Progenitor cell of endocrine pancreas (in vitro differentiated cells): ENCODE data around the gene SPATA31E1. TPM values are rescaled to one million over a fixed set of nuclear protein-coding genes. Genes with fewer than 3 reads are reported as not detected.

Experiments
- DNase-seq: peaks from one replicate; pipeline ENCODE4 v3.0.0; 2021; ENCODE audit warnings: low spot score; ENCODE audit not compliant: unreplicated experiment
- H3K27ac Mint-ChIP-seq: 2 replicates; pipeline ENCODE4 v1.8.0; 2021; ENCODE audit warnings: mild to moderate bottlenecking, moderate library complexity, mixed read lengths
- H3K27me3 Mint-ChIP-seq: 2 replicates; pipeline ENCODE4 v1.8.0; 2021; ENCODE audit warnings: mixed read lengths
- H3K36me3 Mint-ChIP-seq: 2 replicates; pipeline ENCODE4 v1.8.0; 2022; ENCODE audit warnings: mixed read lengths; ENCODE audit not compliant: insufficient read depth
- H3K4me1 Mint-ChIP-seq: 2 replicates; pipeline ENCODE4 v1.8.0; 2021; ENCODE audit warnings: low read depth, mixed read lengths
- H3K4me3 Mint-ChIP-seq: 2 replicates; pipeline ENCODE4 v1.8.0; 2021; ENCODE audit warnings: low read depth, mild to moderate bottlenecking, moderate library complexity, mixed read lengths
- H3K9me3 Mint-ChIP-seq: 2 replicates; pipeline ENCODE4 v1.8.0; 2021; ENCODE audit warnings: low read depth, mixed read lengths
- long read RNA-seq: library from polyadenylated mRNA; unstranded; transcript quantifications from one replicate; pipeline ENCODE4 v2.0.0, GENCODE V29; 2020
- total RNA-seq: library from RNA; stranded (reverse); gene quantifications from 2 replicates; pipeline ENCODE4 v1.2.1, GENCODE V29; 2021
- TF ChIP-seq, protein P1 (sequence below): fragments of 200-600 bp; sonication (generic); IDR thresholded peaks from one replicate; pipeline ENCODE4 v1.5.0; 2021; ENCODE audit warnings: antibody characterized with exemption, mild to moderate bottlenecking; ENCODE audit not compliant: unreplicated experiment

SPATA31E1 gene
- total RNA-seq, result not detected in 2 replicates
- long read RNA-seq, result 0 reads

DNA sequence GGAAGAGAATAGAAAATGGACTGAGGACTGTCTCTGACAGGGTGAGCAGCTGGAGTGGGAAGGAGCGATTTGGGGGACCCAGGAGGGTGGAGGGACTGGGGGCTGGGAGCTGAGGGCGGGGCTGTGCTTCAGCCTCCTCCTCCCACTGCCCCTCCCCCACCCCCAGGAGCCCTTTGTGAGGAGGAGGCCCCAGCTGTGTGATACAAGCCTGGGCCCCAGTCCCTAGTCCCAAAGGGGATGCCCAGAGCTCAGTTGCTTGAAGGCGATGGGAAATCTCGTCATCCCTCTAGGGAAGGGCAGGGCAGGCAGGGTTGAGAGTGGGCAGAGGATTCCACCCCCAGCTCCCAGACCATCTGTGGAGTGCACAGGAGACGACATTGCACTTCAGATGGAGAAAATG lies at the start of gene SPATA31E1:
TSS of gene SPATA31E1 (plus strand) at position 251 of the 400 bp plus-strand sequence. CDS start at position 266, 15 bp downstream.
- no peak within 1 kb of the TSS for H3K4me3 Mint-ChIP-seq
- H3K9me3 Mint-ChIP-seq, result peaks cover 3% of the 10 kb centered on the region
- H3K27me3 Mint-ChIP-seq, result no peaks in the 10 kb centered on the region
- no peaks in the 10 kb centered on the region for H3K36me3 Mint-ChIP-seq
- H3K27ac Mint-ChIP-seq, result no peak within 1 kb of the TSS
- no peaks in the 10 kb centered on the region for H3K4me1 Mint-ChIP-seq
- DNase-seq, result no peak
- TF ChIP-seq, protein P1, sequence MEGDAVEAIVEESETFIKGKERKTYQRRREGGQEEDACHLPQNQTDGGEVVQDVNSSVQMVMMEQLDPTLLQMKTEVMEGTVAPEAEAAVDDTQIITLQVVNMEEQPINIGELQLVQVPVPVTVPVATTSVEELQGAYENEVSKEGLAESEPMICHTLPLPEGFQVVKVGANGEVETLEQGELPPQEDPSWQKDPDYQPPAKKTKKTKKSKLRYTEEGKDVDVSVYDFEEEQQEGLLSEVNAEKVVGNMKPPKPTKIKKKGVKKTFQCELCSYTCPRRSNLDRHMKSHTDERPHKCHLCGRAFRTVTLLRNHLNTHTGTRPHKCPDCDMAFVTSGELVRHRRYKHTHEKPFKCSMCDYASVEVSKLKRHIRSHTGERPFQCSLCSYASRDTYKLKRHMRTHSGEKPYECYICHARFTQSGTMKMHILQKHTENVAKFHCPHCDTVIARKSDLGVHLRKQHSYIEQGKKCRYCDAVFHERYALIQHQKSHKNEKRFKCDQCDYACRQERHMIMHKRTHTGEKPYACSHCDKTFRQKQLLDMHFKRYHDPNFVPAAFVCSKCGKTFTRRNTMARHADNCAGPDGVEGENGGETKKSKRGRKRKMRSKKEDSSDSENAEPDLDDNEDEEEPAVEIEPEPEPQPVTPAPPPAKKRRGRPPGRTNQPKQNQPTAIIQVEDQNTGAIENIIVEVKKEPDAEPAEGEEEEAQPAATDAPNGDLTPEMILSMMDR, result no peak

DNA sequence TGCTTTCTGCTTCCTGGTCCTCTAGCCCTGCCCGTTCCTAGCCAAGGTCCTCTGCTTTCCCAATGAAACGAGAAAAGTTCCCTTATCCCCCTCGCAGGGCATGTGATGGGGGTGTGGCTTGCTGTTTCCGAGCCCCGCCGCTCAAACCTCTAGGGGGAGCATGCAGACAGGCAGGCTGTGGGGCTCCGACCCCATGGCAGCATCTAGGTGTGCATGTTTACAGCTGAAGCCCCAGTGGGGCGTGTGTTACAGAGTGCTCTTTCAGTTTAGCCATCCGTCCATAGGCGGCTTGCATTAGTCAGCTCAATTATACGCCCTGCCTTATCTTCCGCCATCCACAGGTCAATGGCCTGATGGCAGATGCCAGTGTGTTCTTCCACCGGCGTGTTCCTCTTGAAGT lies 48.3 kb upstream of the SPATA31E1 start:
- H3K27me3 Mint-ChIP-seq, result peaks cover 25% of the 10 kb centered on the region
- no peaks in the 10 kb centered on the region for H3K4me1 Mint-ChIP-seq
- DNase-seq, result no peak
- TF ChIP-seq, protein P1, result peak; percentile 40
- H3K4me3 Mint-ChIP-seq, result no peak overlapping the region
- H3K27ac Mint-ChIP-seq, result no peak overlapping the region
- no peaks in the 10 kb centered on the region for H3K9me3 Mint-ChIP-seq
- no peaks in the 10 kb centered on the region for H3K36me3 Mint-ChIP-seq

DNA sequence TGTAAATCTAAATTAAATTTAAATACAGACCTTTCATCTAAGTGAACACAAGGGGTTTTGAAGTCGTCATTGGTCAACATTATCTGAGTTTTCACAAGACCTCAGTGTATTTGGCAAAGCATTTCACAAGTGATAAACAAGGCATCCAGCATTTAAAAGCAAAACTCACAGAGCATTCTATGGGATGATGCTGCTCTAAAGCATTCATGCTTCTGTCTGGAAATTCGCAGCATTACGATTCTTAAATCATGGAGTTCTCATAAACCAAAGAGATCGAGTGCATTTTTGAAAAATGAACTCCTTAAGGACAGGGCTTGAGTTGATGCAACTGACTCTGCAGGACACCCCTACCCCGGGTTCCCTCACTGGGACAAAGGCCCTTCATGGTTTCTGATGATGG lies 46.1 kb upstream of the SPATA31E1 start:
- TF ChIP-seq, protein P1, result no peak
- Mint-ChIP-seq H3K27ac (no peak overlapping the region), H3K9me3 (peaks cover 3% of the 10 kb centered on the region), H3K36me3 (no peaks in the 10 kb centered on the region), H3K4me1 (no peaks in the 10 kb centered on the region), H3K27me3 (peaks cover 17% of the 10 kb centered on the region), H3K4me3 (no peak overlapping the region)
- no peak for DNase-seq

DNA sequence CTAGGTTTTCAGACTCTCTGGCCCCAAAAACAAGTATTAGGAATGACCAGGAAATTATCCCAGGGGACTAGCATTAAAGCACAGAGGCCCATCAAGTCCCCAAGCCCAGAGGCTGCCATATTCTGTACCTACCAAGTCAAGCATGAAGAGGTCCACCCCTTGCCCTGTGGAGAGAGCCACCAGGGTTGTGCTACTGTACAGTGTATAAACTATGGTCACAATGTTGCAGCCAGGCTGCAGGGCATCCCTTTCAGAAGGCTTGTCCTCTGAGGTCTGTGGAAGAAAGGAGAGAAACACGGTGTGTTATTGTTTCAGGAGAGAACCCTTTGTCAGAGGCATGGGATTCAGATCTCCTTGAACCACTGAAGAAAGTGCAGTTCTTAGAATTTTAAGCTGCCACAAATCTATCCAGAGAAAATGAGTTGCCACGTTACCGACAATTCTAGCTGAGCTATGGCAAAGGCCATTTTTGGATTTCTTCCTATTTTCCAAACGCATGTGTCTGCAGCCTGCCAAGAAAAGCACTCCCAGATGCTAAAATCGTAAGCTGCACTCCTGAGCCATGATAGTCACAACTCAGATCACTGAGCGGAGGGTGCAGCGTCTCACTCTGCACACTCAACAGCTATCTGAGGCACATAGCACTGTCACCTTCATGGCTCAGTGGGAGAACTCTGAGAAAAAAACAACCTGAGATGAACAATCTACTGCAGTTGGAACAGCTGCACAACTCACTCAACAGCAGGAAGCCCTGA lies 45.5 kb upstream of the SPATA31E1 start:
- Mint-ChIP-seq H3K36me3 (no peaks in the 10 kb centered on the region), H3K9me3 (peaks cover 3% of the 10 kb centered on the region), H3K27me3 (peaks cover 16% of the 10 kb centered on the region), H3K4me1 (no peaks in the 10 kb centered on the region), H3K4me3 (no peak overlapping the region), H3K27ac (no peak overlapping the region)
- DNase-seq, result no peak
- TF ChIP-seq, protein P1, result no peak

DNA sequence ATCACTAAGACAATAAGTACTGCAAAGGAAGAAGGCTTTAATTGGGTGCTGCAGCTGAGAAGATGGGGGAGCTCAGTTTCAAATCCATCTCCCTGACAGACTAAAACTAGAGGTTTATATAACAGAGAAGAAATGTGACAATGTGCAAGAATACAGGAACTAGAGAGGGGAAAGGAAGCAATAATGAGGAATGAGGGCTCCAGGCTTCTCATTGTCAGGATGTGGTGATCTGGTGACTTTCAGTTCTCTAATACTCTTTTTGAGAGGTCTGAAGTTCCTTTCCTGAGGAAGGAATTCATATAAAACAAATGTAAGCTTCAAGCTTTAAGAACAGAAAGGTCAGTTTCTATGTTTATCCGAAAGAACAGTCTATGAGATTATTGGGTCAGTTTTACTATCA lies 42.5 kb upstream of the SPATA31E1 start:
- peaks cover 7% of the 10 kb centered on the region for H3K4me1 Mint-ChIP-seq
- no peak overlapping the region for H3K4me3 Mint-ChIP-seq
- no peak overlapping the region for H3K27ac Mint-ChIP-seq
- peaks cover 3% of the 10 kb centered on the region for H3K9me3 Mint-ChIP-seq
- TF ChIP-seq, protein P1, result no peak
- H3K27me3 Mint-ChIP-seq, result peaks cover 12% of the 10 kb centered on the region
- no peaks in the 10 kb centered on the region for H3K36me3 Mint-ChIP-seq
- no peak for DNase-seq
